HG03520 (cell line): Measurements from ENCODE around the gene USF1.

ENCODE experiments used
- ATAC-seq: cut with Tn5 transposase; IDR thresholded peaks from one replicate; pipeline ENCODE4 v1.9.1; 2021; ENCODE audit warnings: mild to moderate bottlenecking, moderate library complexity; ENCODE audit not compliant: unreplicated experiment

Gene USF1

GRCh38 chr1:161045736-161046604, at the start of gene USF1:
Gene USF1, minus strand, starts transcription at chr1:161045977. Its CDS starts 2,702 bp downstream, at chr1:161043275.
- peak; percentile 43 for ATAC-seq

- ATAC-seq: no peak
Observed at GRCh38 chr1:161095230-161095629, 49.5 kb upstream of the USF1 start.

- ATAC-seq: no peak
Observed at GRCh38 chr1:161094481-161094880, 48.7 kb upstream of the USF1 start.

- ATAC-seq: no peak
Observed at GRCh38 chr1:161092621-161093028, 46.8 kb upstream of the USF1 start.

GRCh38 chr1:161091796-161092507, 46.2 kb upstream of the USF1 start:
- no peak for ATAC-seq

- no peak for ATAC-seq
Observed at GRCh38 chr1:161091093-161091492, 45.3 kb upstream of the USF1 start.

GRCh38 chr1:161090617-161091016, 44.8 kb upstream of the USF1 start:
- no peak for ATAC-seq

- ATAC-seq: no peak
Observed at GRCh38 chr1:161089938-161090337, 44.2 kb upstream of the USF1 start.

GRCh38 chr1:161089251-161089924, 43.6 kb upstream of the USF1 start, which contains the start of gene NECTIN4:
Gene NECTIN4, minus strand, starts transcription at chr1:161089558. Its CDS starts 262 bp downstream, at chr1:161089296.
- ATAC-seq: no peak

- no peak for ATAC-seq
Observed at GRCh38 chr1:161088587-161089110, 42.9 kb upstream of the USF1 start.

GRCh38 chr1:161086457-161086856, 40.7 kb upstream of the USF1 start:
- ATAC-seq: no peak

- ATAC-seq: no peak
Observed at GRCh38 chr1:161085165-161085564, 39.4 kb upstream of the USF1 start.

- ATAC-seq: no peak
Observed at GRCh38 chr1:161084597-161084988, 38.8 kb upstream of the USF1 start.

- no peak for ATAC-seq
Observed at GRCh38 chr1:161083748-161084596, 38.2 kb upstream of the USF1 start.

- ATAC-seq: no peak
Observed at GRCh38 chr1:161082996-161083747, 37.4 kb upstream of the USF1 start.

GRCh38 chr1:161082483-161082882, 36.7 kb upstream of the USF1 start:
- ATAC-seq: no peak

- no peak for ATAC-seq
Observed at GRCh38 chr1:161081519-161081918, 35.7 kb upstream of the USF1 start.

GRCh38 chr1:161080441-161081405, 34.9 kb upstream of the USF1 start:
- no peak for ATAC-seq
